Parathyroid adenoma (tissue), 2 donors: ENCODE measurements around the gene GFER.

Experiments
- H2AFZ ChIP-seq: fragments of 300-600 bp; sonication (generic); one replicate; pipeline ENCODE4 v1.7.0; 2017; ENCODE audit warnings: antibody characterized with exemption, mild to moderate bottlenecking
- H3K27ac ChIP-seq: fragments of 300-600 bp; sonication (generic); one replicate; pipeline ENCODE4 v1.7.0; 2017
- H3K27me3 ChIP-seq: fragments of 300-600 bp; sonication (generic); one replicate; pipeline ENCODE4 v1.7.0; 2017; ENCODE audit warnings: low read length; ENCODE audit not compliant: control insufficient read depth, insufficient read depth
- H3K36me3 ChIP-seq: fragments of 300-600 bp; sonication (generic); one replicate; pipeline ENCODE4 v1.7.0; 2017; ENCODE audit warnings: low read length; ENCODE audit not compliant: control insufficient read depth, insufficient read depth
- H3K4me1 ChIP-seq: fragments of 300-600 bp; sonication (generic); one replicate; pipeline ENCODE4 v1.7.0; 2017; ENCODE audit warnings: control low read depth
- H3K4me2 ChIP-seq: fragments of 300-600 bp; sonication (generic); one replicate; pipeline ENCODE4 v1.7.0; 2017; ENCODE audit warnings: low read length
- H3K4me3 ChIP-seq: fragments of 300-600 bp; sonication (generic); one replicate; pipeline ENCODE4 v1.7.0; 2017; ENCODE audit warnings: low read depth, low read length
- H3K79me2 ChIP-seq: fragments of 300-600 bp; sonication (generic); one replicate; pipeline ENCODE4 v1.7.0; 2017; ENCODE audit warnings: control low read depth
- H3K9ac ChIP-seq: fragments of 300-600 bp; sonication (generic); one replicate; pipeline ENCODE4 v1.7.0; 2017; ENCODE audit warnings: mild to moderate bottlenecking
- H3K9me3 ChIP-seq: fragments of 300-600 bp; sonication (generic); one replicate; pipeline ENCODE4 v1.7.0; 2017; ENCODE audit warnings: low read length; ENCODE audit not compliant: control insufficient read depth
- TF ChIP-seq, protein P1 (sequence below): fragments of 300-600 bp; sonication (generic); IDR thresholded peaks from one replicate; pipeline ENCODE4 v1.7.0; 2017; ENCODE audit warnings: antibody characterized with exemption, mild to moderate bottlenecking
- donor health status: primary hyperparathyroidism.

GFER gene

DNA sequence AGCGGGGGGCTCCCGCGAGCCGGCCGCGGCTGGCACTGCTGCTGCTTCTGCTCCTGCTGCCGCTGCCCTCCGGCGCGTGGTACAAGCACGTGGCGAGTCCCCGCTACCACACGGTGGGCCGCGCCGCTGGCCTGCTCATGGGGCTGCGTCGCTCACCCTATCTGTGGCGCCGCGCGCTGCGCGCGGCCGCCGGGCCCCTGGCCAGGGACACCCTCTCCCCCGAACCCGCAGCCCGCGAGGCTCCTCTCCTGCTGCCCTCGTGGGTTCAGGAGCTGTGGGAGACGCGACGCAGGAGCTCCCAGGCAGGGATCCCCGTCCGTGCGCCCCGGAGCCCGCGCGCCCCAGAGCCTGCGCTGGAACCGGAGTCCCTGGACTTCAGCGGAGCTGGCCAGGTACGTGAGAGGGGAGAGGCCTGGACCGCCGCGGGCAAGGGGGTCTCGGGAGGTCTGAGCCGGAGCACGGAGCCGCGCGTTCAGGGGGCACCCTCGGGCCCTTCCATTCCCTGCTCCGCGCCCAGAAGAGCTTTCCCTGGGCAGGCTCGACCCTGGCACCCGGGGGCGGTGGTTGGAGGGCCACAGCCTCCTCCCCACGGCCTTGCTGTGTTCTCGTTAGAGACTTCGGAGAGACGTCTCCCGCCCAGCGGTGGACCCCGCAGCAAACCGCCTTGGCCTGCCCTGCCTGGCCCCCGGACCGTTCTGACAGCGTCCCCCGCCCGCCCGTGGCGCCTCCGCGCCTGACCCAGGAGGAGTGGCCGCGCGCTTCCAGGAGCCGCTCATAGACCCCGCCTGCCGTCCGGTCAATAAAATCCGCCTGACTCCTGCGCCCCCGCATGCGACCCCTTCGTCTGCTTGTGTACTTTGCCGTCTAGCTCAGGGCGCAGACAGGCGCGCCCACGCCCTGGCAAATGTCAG lies 36.2 kb downstream of the GFER start:
- Histone ChIP-seq H3K4me2 (no peak overlapping the region), H3K9me3 (no peaks in the 10 kb centered on the region), H3K79me2 (no peaks in the 10 kb centered on the region), H3K27ac (no peak overlapping the region), H3K27me3 (no peaks in the 10 kb centered on the region), H3K36me3 (no peaks in the 10 kb centered on the region), H3K4me3 (no peak overlapping the region), H3K9ac (no peak overlapping the region), H3K4me1 (peaks cover 3% of the 10 kb centered on the region), H2AFZ (no peak overlapping the region)
- TF ChIP-seq, protein P1, sequence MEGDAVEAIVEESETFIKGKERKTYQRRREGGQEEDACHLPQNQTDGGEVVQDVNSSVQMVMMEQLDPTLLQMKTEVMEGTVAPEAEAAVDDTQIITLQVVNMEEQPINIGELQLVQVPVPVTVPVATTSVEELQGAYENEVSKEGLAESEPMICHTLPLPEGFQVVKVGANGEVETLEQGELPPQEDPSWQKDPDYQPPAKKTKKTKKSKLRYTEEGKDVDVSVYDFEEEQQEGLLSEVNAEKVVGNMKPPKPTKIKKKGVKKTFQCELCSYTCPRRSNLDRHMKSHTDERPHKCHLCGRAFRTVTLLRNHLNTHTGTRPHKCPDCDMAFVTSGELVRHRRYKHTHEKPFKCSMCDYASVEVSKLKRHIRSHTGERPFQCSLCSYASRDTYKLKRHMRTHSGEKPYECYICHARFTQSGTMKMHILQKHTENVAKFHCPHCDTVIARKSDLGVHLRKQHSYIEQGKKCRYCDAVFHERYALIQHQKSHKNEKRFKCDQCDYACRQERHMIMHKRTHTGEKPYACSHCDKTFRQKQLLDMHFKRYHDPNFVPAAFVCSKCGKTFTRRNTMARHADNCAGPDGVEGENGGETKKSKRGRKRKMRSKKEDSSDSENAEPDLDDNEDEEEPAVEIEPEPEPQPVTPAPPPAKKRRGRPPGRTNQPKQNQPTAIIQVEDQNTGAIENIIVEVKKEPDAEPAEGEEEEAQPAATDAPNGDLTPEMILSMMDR: no peak

GRCh38 chr16:2022723-2023091 lies 38.7 kb downstream of the GFER start:
- TF ChIP-seq, protein P1: no peak
- Histone ChIP-seq H3K27me3 (no peaks in the 10 kb centered on the region), H3K9ac (no peak overlapping the region), H2AFZ (peak overlapping the region; percentile 67), H3K4me1 (peaks cover 5% of the 10 kb centered on the region), H3K9me3 (no peaks in the 10 kb centered on the region), H3K36me3 (no peaks in the 10 kb centered on the region), H3K27ac (no peak overlapping the region), H3K79me2 (no peaks in the 10 kb centered on the region), H3K4me2 (peak overlapping the region; percentile 83), H3K4me3 (peak overlapping the region; percentile 29)

- peak overlapping the region; percentile 29 for H3K4me3 ChIP-seq
- H3K9ac ChIP-seq: no peak overlapping the region
- no peak overlapping the region for H3K27ac ChIP-seq
- no peaks in the 10 kb centered on the region for H3K79me2 ChIP-seq
- peak overlapping the region; percentile 67 for H2AFZ ChIP-seq
- peak overlapping the region; percentile 83 for H3K4me2 ChIP-seq
- H3K27me3 ChIP-seq: no peaks in the 10 kb centered on the region
- peaks cover 5% of the 10 kb centered on the region for H3K4me1 ChIP-seq
- H3K36me3 ChIP-seq: no peaks in the 10 kb centered on the region
- TF ChIP-seq, protein P1: peak; percentile 98
- H3K9me3 ChIP-seq: no peaks in the 10 kb centered on the region
Observed at GRCh38 chr16:2023092-2024031, 39.4 kb downstream of the GFER start.

DNA sequence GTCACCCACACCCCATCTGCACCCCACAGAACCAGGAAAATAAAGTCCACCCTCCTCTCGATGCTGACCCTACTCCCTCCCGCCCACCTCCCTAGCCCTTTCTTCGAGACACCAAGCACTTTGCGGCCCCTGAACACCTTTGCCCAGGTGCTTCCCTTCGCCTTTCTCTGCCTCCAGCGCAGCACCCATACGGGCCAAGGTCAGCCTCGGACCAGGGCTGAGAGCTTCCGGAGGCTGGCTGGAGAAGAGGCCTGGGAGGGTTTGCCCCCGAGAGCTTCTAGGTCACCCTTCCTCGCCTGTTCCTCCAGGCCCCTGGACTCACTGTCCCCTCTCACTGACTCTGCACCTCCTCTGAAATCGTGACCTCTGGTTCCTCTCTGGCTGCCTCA lies 40.0 kb downstream of the GFER start:
- no peaks in the 10 kb centered on the region for H3K27me3 ChIP-seq
- H3K36me3 ChIP-seq: no peaks in the 10 kb centered on the region
- TF ChIP-seq, protein P1: no peak
- no peak overlapping the region for H3K9ac ChIP-seq
- no peak overlapping the region for H3K4me3 ChIP-seq
- H3K27ac ChIP-seq: no peak overlapping the region
- H3K79me2 ChIP-seq: no peaks in the 10 kb centered on the region
- H3K4me2 ChIP-seq: no peak overlapping the region
- no peaks in the 10 kb centered on the region for H3K9me3 ChIP-seq
- peaks cover 5% of the 10 kb centered on the region for H3K4me1 ChIP-seq
- no peak overlapping the region for H2AFZ ChIP-seq
